Measurements from ENCODE around the gene MALRD1. TPM values are rescaled to one million over a fixed set of nuclear protein-coding genes. Genes with fewer than 3 reads are reported as not detected.

MALRD1 gene
- total RNA-seq, 1 donor from 2014 or later, result 0.11 TPM

DNA sequence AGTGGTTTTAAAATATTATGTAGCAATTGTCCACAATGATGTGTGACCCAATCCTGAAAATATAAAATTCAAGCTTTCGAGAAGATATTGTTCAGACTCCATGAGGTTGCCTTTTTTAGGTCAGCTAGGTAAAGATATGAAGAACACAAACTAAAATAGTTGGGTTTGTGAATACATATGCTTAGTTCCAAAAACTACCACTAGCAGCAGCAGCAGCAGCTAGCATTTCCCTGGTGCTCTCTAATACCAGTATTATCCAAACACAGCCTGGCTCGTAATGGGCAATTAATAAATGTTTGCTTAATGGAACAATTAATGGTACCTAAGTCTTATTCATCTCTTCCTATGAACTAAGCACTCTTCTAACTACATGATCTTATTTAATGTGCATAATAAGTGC, 362.5 kb downstream of the MALRD1 start:
- TF ChIP-seq, protein P1, sequence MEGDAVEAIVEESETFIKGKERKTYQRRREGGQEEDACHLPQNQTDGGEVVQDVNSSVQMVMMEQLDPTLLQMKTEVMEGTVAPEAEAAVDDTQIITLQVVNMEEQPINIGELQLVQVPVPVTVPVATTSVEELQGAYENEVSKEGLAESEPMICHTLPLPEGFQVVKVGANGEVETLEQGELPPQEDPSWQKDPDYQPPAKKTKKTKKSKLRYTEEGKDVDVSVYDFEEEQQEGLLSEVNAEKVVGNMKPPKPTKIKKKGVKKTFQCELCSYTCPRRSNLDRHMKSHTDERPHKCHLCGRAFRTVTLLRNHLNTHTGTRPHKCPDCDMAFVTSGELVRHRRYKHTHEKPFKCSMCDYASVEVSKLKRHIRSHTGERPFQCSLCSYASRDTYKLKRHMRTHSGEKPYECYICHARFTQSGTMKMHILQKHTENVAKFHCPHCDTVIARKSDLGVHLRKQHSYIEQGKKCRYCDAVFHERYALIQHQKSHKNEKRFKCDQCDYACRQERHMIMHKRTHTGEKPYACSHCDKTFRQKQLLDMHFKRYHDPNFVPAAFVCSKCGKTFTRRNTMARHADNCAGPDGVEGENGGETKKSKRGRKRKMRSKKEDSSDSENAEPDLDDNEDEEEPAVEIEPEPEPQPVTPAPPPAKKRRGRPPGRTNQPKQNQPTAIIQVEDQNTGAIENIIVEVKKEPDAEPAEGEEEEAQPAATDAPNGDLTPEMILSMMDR (IDR thresholded peaks at IDR 0.05), result peak; percentile 27
- TF ChIP-seq EZH2phosphoT487 (IDR thresholded peaks at IDR 0.05), result no peak
- no peak overlapping the region for H3K27ac Mint-ChIP-seq
- no peak for DNase-seq (ENCODE audit: low spot score)
- H3K27ac ChIP-seq, result no peak overlapping the region
- no peak overlapping the region for H3K4me3 ChIP-seq
- no peaks in the 10 kb centered on the region for H3K9me3 ChIP-seq (ENCODE audit: low read depth)
- H3K36me3 ChIP-seq, result no peaks in the 10 kb centered on the region
- H3K4me1 Mint-ChIP-seq, result peaks cover 5% of the 10 kb centered on the region
- no peaks in the 10 kb centered on the region for H3K27me3 ChIP-seq
- H3K36me3 Mint-ChIP-seq, result no peaks in the 10 kb centered on the region
- H3K4me1 ChIP-seq, result no peaks in the 10 kb centered on the region
- H3K27me3 Mint-ChIP-seq (ENCODE audit: insufficient read depth, low read depth), result no peaks in the 10 kb centered on the region
- no peak overlapping the region for H3K9ac ChIP-seq
- H4K20me1 ChIP-seq (ENCODE audit: low read depth), result no peaks in the 10 kb centered on the region
- no peaks in the 10 kb centered on the region for H3K9me3 Mint-ChIP-seq
- H3K4me2 ChIP-seq, result no peak overlapping the region
- no peaks in the 10 kb centered on the region for H3K79me2 ChIP-seq (ENCODE audit: low read depth)
- H3K4me3 Mint-ChIP-seq, result no peak overlapping the region
- no peaks in the 10 kb centered on the region for H3F3A ChIP-seq (ENCODE audit: low read depth)
- H2AFZ ChIP-seq (replicated peaks), result no peak overlapping the region

DNA sequence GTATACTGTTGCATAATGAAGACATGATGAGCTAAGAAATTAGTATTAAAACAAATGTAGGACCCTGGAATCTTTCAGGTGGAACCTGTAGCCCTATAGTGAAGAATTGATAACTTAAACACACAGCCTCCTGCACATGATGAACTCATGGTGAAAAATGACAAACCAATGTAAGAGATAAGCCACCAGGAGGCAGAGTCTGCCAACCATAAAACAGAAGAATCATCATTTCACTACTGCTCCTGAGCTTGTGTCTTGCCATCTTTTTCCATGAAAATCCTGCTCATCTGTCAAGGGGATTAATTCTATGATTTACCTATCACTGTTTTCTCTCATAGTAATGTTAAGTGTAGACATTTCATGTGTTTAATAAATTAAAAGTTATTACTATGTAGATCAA, 363.9 kb downstream of the MALRD1 start:
- Histone ChIP-seq H3F3A (ENCODE audit: low read depth) (no peaks in the 10 kb centered on the region), H3K4me3 (no peak overlapping the region), H4K20me1 (ENCODE audit: low read depth) (no peaks in the 10 kb centered on the region), H2AFZ (replicated peaks) (no peak overlapping the region), H3K27me3 (no peaks in the 10 kb centered on the region), H3K9me3 (ENCODE audit: low read depth) (no peaks in the 10 kb centered on the region), H3K27ac (no peak overlapping the region), H3K4me2 (no peak overlapping the region), H3K4me1 (no peaks in the 10 kb centered on the region), H3K36me3 (no peaks in the 10 kb centered on the region), H3K9ac (no peak overlapping the region), H3K79me2 (ENCODE audit: low read depth) (no peaks in the 10 kb centered on the region)
- H3K27ac Mint-ChIP-seq, result no peak overlapping the region
- DNase-seq (ENCODE audit: low spot score), result peak; percentile 59
- no peak overlapping the region for H3K4me3 Mint-ChIP-seq
- H3K27me3 Mint-ChIP-seq (ENCODE audit: insufficient read depth, low read depth), result no peaks in the 10 kb centered on the region
- peaks cover 6% of the 10 kb centered on the region for H3K4me1 Mint-ChIP-seq
- no peak for TF ChIP-seq EZH2 (IDR thresholded peaks at IDR 0.05)
- TF ChIP-seq EZH2phosphoT487 (IDR thresholded peaks at IDR 0.05), result no peak
- TF ChIP-seq, protein P1 (IDR thresholded peaks at IDR 0.05), result peak; percentile 73
- H3K36me3 Mint-ChIP-seq, result no peaks in the 10 kb centered on the region
- no peaks in the 10 kb centered on the region for H3K9me3 Mint-ChIP-seq

DNA sequence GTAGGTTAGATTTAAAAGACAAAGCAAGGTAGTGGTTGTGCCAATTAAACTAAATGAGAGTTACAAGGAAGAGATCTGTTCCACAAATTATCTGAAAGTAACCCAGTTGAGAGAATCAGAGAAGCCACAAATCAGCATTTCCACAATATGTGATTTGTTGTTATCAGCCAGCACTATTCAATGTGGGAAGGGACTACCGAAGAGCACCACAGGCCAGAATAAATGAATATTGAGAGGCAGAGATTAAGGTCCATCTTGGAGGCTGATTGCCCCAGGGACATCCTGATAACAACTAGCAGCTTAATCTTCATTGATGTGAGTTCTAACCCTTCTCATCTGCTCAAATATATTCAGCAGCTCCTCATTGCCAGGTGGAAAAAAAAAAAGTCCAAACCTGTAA, 367.6 kb downstream of the MALRD1 start:
- Histone ChIP-seq H3F3A (ENCODE audit: low read depth) (no peaks in the 10 kb centered on the region), H3K9me3 (ENCODE audit: low read depth) (no peaks in the 10 kb centered on the region), H4K20me1 (ENCODE audit: low read depth) (no peaks in the 10 kb centered on the region), H3K27me3 (no peaks in the 10 kb centered on the region), H3K36me3 (no peaks in the 10 kb centered on the region), H3K9ac (no peak overlapping the region), H3K4me3 (no peak overlapping the region), H2AFZ (replicated peaks) (peak overlapping the region; percentile 80), H3K27ac (no peak overlapping the region), H3K79me2 (ENCODE audit: low read depth) (no peaks in the 10 kb centered on the region), H3K4me1 (no peaks in the 10 kb centered on the region), H3K4me2 (no peak overlapping the region)
- H3K36me3 Mint-ChIP-seq, result no peaks in the 10 kb centered on the region
- no peak for DNase-seq (ENCODE audit: low spot score)
- H3K27ac Mint-ChIP-seq, result no peak overlapping the region
- H3K9me3 Mint-ChIP-seq, result no peaks in the 10 kb centered on the region
- H3K4me3 Mint-ChIP-seq, result no peak overlapping the region
- TF ChIP-seq EZH2 (IDR thresholded peaks at IDR 0.05), result no peak
- TF ChIP-seq, protein P1 (IDR thresholded peaks at IDR 0.05), result no peak
- no peak for TF ChIP-seq EZH2phosphoT487 (IDR thresholded peaks at IDR 0.05)
- H3K4me1 Mint-ChIP-seq, result peaks cover 8% of the 10 kb centered on the region
- H3K27me3 Mint-ChIP-seq (ENCODE audit: insufficient read depth, low read depth), result no peaks in the 10 kb centered on the region

All from neural progenitor cell (in vitro differentiated cells).